K562 (cell line): ENCODE measurements around the gene ITGB2.

ENCODE experiments used
- EZH2 ChIP-seq: IDR thresholded peaks from 2 replicates; pipeline ENCODE4 v1.6.1; 2012; ENCODE audit warnings: low read depth, mild to moderate bottlenecking, inconsistent platforms, low read length, borderline replicate concordance
- POLR2AphosphoS5 ChIP-seq: IDR thresholded peaks from 2 replicates; pipeline ENCODE4 v1.6.1; 2011; ENCODE audit warnings: mild to moderate bottlenecking, low read depth, low read length, moderate library complexity; ENCODE audit not compliant: control insufficient read depth, insufficient read depth
- TF ChIP-seq, protein P1 (sequence below), 3 experiments: IDR thresholded peaks in 2 of 3; conservative IDR thresholded peaks in 1 of 3; 2 replicates each; pipeline ENCODE4 v1.5.1; 2011 to 2012; ENCODE audit warnings: low read length in 3 of 3, mild to moderate bottlenecking in 3 of 3, control low read depth in 2 of 3, improper control_type of control experiment in 1 of 3, inconsistent platforms in 1 of 3, low read depth in 1 of 3, mixed read lengths in 1 of 3, moderate library complexity in 1 of 3; ENCODE audit not compliant: insufficient read depth in 2 of 3

GRCh38 chr21:44927587-44928461 is 7.1 kb upstream of the ITGB2 start:
- TF ChIP-seq POLR2AphosphoS5 (no peak), EZH2 (no peak)
- TF ChIP-seq, protein P1, sequence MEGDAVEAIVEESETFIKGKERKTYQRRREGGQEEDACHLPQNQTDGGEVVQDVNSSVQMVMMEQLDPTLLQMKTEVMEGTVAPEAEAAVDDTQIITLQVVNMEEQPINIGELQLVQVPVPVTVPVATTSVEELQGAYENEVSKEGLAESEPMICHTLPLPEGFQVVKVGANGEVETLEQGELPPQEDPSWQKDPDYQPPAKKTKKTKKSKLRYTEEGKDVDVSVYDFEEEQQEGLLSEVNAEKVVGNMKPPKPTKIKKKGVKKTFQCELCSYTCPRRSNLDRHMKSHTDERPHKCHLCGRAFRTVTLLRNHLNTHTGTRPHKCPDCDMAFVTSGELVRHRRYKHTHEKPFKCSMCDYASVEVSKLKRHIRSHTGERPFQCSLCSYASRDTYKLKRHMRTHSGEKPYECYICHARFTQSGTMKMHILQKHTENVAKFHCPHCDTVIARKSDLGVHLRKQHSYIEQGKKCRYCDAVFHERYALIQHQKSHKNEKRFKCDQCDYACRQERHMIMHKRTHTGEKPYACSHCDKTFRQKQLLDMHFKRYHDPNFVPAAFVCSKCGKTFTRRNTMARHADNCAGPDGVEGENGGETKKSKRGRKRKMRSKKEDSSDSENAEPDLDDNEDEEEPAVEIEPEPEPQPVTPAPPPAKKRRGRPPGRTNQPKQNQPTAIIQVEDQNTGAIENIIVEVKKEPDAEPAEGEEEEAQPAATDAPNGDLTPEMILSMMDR (IDR thresholded peaks at IDR 0.05 in 2 of 3, conservative IDR thresholded peaks at IDR 0.05 in 1 of 3; ENCODE audit: insufficient read depth in 2 of 3, low read depth in 1 of 3, low read length in 3 of 3) = no peak
